H1 (cell line): Measurements from ENCODE around the gene DLG1. TPM values are rescaled to one million over a fixed set of nuclear protein-coding genes. Genes with fewer than 3 reads are reported as not detected.

Experiments
- CTCF ChIA-PET: fragments of 300-600 bp; sonication (Branson Sonifier 250); formaldehyde crosslinking; loops from one replicate; lab custom pipeline; 2021; ENCODE audit not compliant: partially characterized antibody; lab: Charles Lee
- POLR2A ChIA-PET: fragments of 300-600 bp; sonication (Branson Sonifier 250); formaldehyde crosslinking; loops from one replicate; lab custom pipeline; 2021; ENCODE audit warnings: inconsistent platforms; ENCODE audit not compliant: partially characterized antibody; lab: Charles Lee
- DNase-seq, 2 experiments: peaks; one replicate each; pipeline versions ENCODE4 v3.0.0 to v3.0.0-alpha.2; 2010 to 2022; ENCODE audit warnings: low spot score in 2 of 2, low read depth in 1 of 2, mixed read lengths in 1 of 2
- FAIRE-seq: peaks from 2 replicates; lab custom pipeline; 2011; peaks lifted over from hg19 to GRCh38; lab: Jason Lieb, UNC
- H2AFZ ChIP-seq: 2 replicates; pipeline ENCODE4 v1.8.1; 2012; ENCODE audit warnings: low read length, inconsistent platforms
- H2AK5ac ChIP-seq: 2 replicates; pipeline ENCODE4 v1.6.1; 2013; ENCODE audit warnings: low read depth, low read length
- H2BK120ac ChIP-seq: replicated peaks from 2 replicates; pipeline ENCODE3; 2013; ENCODE audit warnings: low read depth, low read length, inconsistent platforms
- H2BK12ac ChIP-seq: 2 replicates; pipeline ENCODE4 v1.6.1; 2013; ENCODE audit warnings: low read depth, low read length
- H2BK15ac ChIP-seq: 2 replicates; pipeline ENCODE4 v1.6.1; 2013; ENCODE audit warnings: low read length
- H2BK20ac ChIP-seq: 2 replicates; pipeline ENCODE4 v1.6.1; 2013; ENCODE audit warnings: low read length
- H2BK5ac ChIP-seq: 2 replicates; pipeline ENCODE4 v1.6.1; 2013; ENCODE audit warnings: low read depth, low read length
- H3K14ac ChIP-seq: 2 replicates; pipeline ENCODE4 v1.6.1; 2013; ENCODE audit warnings: inconsistent platforms; ENCODE audit not compliant: insufficient read length
- H3K18ac ChIP-seq: 2 replicates; pipeline ENCODE4 v1.6.1; 2013; ENCODE audit warnings: low read length; ENCODE audit errors: extremely low read depth
- H3K23ac ChIP-seq: 2 replicates; pipeline ENCODE4 v1.6.1; 2013; ENCODE audit warnings: inconsistent platforms; ENCODE audit not compliant: insufficient read length
- H3K23me2 ChIP-seq: 2 replicates; pipeline ENCODE4 v1.6.1; 2013; ENCODE audit warnings: low read depth, low read length
- H3K27ac ChIP-seq: 2 replicates; pipeline ENCODE4 v1.6.1; 2011; ENCODE audit warnings: low read depth, low read length, inconsistent platforms
- H3K27me3 ChIP-seq, 4 experiments: replicated peaks in 1 of 4; 1 replicate in 1 of 4; 2 replicates in 3 of 4; pipeline versions ENCODE4 v1.6.1 to v1.8.1; 2011 to 2013; ENCODE audit warnings: low read length in 3 of 4, mild to moderate bottlenecking in 3 of 4, inconsistent platforms in 2 of 4, mixed read lengths in 2 of 4, moderate library complexity in 1 of 4; ENCODE audit not compliant: control insufficient read depth in 3 of 4, insufficient read depth in 3 of 4; ENCODE audit errors: extremely low read depth in 1 of 4
- H3K36me3 ChIP-seq, 4 experiments: 2 replicates each; pipeline versions ENCODE4 v1.6.1 to v1.8.1; 2011 to 2013; ENCODE audit warnings: mild to moderate bottlenecking in 4 of 4, low read length in 3 of 4, moderate library complexity in 2 of 4, control low read depth in 1 of 4, inconsistent platforms in 1 of 4; ENCODE audit not compliant: insufficient read depth in 4 of 4, control insufficient read depth in 2 of 4
- H3K4ac ChIP-seq: replicated peaks from 2 replicates; pipeline ENCODE3; 2013; ENCODE audit warnings: low read length, low read depth, mixed read lengths, inconsistent platforms; ENCODE audit not compliant: insufficient read length
- H3K4me1 ChIP-seq, 4 experiments: replicated peaks in 1 of 4; 1 replicate in 1 of 4; 2 replicates in 3 of 4; pipeline versions ENCODE4 v1.6.1 to v1.8.1; 2011 to 2013; ENCODE audit warnings: low read length in 3 of 4, inconsistent platforms in 2 of 4, mixed read lengths in 1 of 4; ENCODE audit not compliant: insufficient read depth in 4 of 4, control insufficient read depth in 3 of 4
- H3K4me2 ChIP-seq, 2 experiments: 2 replicates each; pipeline versions ENCODE4 v1.6.1 to v1.8.1; 2011 to 2013; ENCODE audit warnings: low read depth in 2 of 2, low read length in 2 of 2, control low read depth in 1 of 2, inconsistent platforms in 1 of 2, mild to moderate bottlenecking in 1 of 2; ENCODE audit not compliant: insufficient read depth in 1 of 2
- H3K4me3 ChIP-seq, 4 experiments: fragments of 200-600, 300-600 bp in 1 of 4; sonication (generic), shearing (Covaris generic), sonication (Bioruptor Twin) in 1 of 4; 2 replicates each; pipeline versions ENCODE4 v1.5.1 to v1.8.1; 2011 to 2016; ENCODE audit warnings: low read length in 4 of 4, low read depth in 3 of 4, control low read depth in 2 of 4, inconsistent platforms in 2 of 4, mild to moderate bottlenecking in 2 of 4, mixed read lengths in 1 of 4, moderate library complexity in 1 of 4; ENCODE audit not compliant: insufficient read depth in 2 of 4; ENCODE audit errors: extremely low read depth in 1 of 4
- H3K56ac ChIP-seq: replicated peaks from 2 replicates; pipeline ENCODE3; 2013; ENCODE audit warnings: low read depth, mild to moderate bottlenecking, mixed read lengths, low read length, inconsistent platforms; ENCODE audit not compliant: insufficient read length
- H3K79me1 ChIP-seq: 2 replicates; pipeline ENCODE4 v1.6.1; 2013; ENCODE audit warnings: low read depth, low read length, control low read depth
- H3K79me2 ChIP-seq, 2 experiments: 2 replicates each; pipeline versions ENCODE4 v1.6.1 to v1.8.1; 2012 to 2013; ENCODE audit warnings: low read length in 2 of 2, mild to moderate bottlenecking in 2 of 2, inconsistent platforms in 1 of 2; ENCODE audit not compliant: insufficient read depth in 2 of 2, control insufficient read depth in 1 of 2
- H3K9ac ChIP-seq, 4 experiments: replicated peaks in 1 of 4; 1 replicate in 1 of 4; 2 replicates in 3 of 4; pipeline versions ENCODE4 v1.6.1 to v1.8.1; 2011 to 2013; ENCODE audit warnings: low read depth in 3 of 4, low read length in 3 of 4, control low read depth in 2 of 4, mild to moderate bottlenecking in 2 of 4, moderate library complexity in 2 of 4, inconsistent platforms in 1 of 4; ENCODE audit errors: extremely low read depth in 1 of 4
- H3K9me3 ChIP-seq, 2 experiments: 2 replicates each; pipeline versions ENCODE4 v1.6.1 to v1.8.1; 2012 to 2013; ENCODE audit warnings: mild to moderate bottlenecking in 2 of 2, moderate library complexity in 2 of 2, control low read depth in 1 of 2, inconsistent platforms in 1 of 2, low read depth in 1 of 2, low read length in 1 of 2, mixed read lengths in 1 of 2; ENCODE audit not compliant: insufficient read depth in 2 of 2
- H4K20me1 ChIP-seq, 2 experiments: replicated peaks in 1 of 2; 2 replicates each; pipeline versions ENCODE3 to v1.8.1; 2011 to 2013; ENCODE audit warnings: inconsistent platforms in 2 of 2, low read length in 2 of 2, mild to moderate bottlenecking in 1 of 2; ENCODE audit not compliant: insufficient read depth in 2 of 2, control insufficient read depth in 1 of 2
- H4K5ac ChIP-seq: 2 replicates; pipeline ENCODE4 v1.6.1; 2013; ENCODE audit warnings: low read length, low read depth, mixed read lengths, inconsistent platforms; ENCODE audit not compliant: insufficient read length
- H4K8ac ChIP-seq: 2 replicates; pipeline ENCODE4 v1.8.0; 2013; ENCODE audit warnings: mild to moderate bottlenecking, moderate library complexity, low read length, inconsistent platforms; ENCODE audit not compliant: insufficient read depth; ENCODE audit errors: extremely low read depth
- H4K91ac ChIP-seq: replicated peaks from 2 replicates; pipeline ENCODE3; 2013; ENCODE audit warnings: low read length, mixed read lengths, inconsistent platforms; ENCODE audit not compliant: insufficient read length
- EZH2 ChIP-seq: fragments of 200-600 bp; sonication (generic); IDR thresholded peaks from 2 replicates; pipeline ENCODE4 v1.7.1; 2012; ENCODE audit warnings: low read depth, mild to moderate bottlenecking, moderate library complexity, low read length, inconsistent platforms; ENCODE audit not compliant: severe bottlenecking
- GABPA ChIP-seq: IDR thresholded peaks from 2 replicates; pipeline ENCODE4 v1.6.1; 2011; ENCODE audit warnings: mild to moderate bottlenecking, low read length, moderate library complexity, borderline replicate concordance; ENCODE audit not compliant: insufficient read depth
- GTF2F1 ChIP-seq: IDR thresholded peaks from 2 replicates; pipeline ENCODE4 v1.6.1; 2012; ENCODE audit warnings: low read depth, low read length, improper control_type of control experiment, borderline replicate concordance
- RAD21 ChIP-seq, 2 experiments: IDR thresholded peaks in 1 of 2; conservative IDR thresholded peaks in 1 of 2; 2 replicates each; pipeline ENCODE4 v1.6.1; 2011; ENCODE audit warnings: low read depth in 2 of 2, low read length in 2 of 2, improper control_type of control experiment in 1 of 2, inconsistent platforms in 1 of 2, mild to moderate bottlenecking in 1 of 2, moderate library complexity in 1 of 2
- RBBP5 ChIP-seq: IDR thresholded peaks from 2 replicates; pipeline ENCODE4 v1.7.1; 2012; ENCODE audit warnings: low read depth, mild to moderate bottlenecking, inconsistent platforms, low read length, moderate library complexity, borderline replicate concordance
- RFX5 ChIP-seq: IDR thresholded peaks from 2 replicates; pipeline ENCODE4 v1.6.1; 2011; ENCODE audit warnings: low read depth, low read length, improper control_type of control experiment, borderline replicate concordance
- RNF2 ChIP-seq: fragments of 200-900, 300-1000 bp; sonication (generic); IDR thresholded peaks from 2 replicates; pipeline ENCODE4 v1.7.1; 2016; ENCODE audit warnings: borderline replicate concordance, low read depth, mild to moderate bottlenecking, antibody characterized with exemption, low read length; ENCODE audit not compliant: poor library complexity, severe bottlenecking; ENCODE audit errors: missing control alignments
- SAP30 ChIP-seq: fragments of 300-600 bp; sonication (generic); IDR thresholded peaks from 2 replicates; pipeline ENCODE4 v1.7.1; 2012; ENCODE audit warnings: low read length, moderate library complexity, mild to moderate bottlenecking, inconsistent platforms; ENCODE audit not compliant: insufficient read depth, insufficient replicate concordance
- SP1 ChIP-seq: IDR thresholded peaks from 2 replicates; pipeline ENCODE4 v1.6.1; 2011; ENCODE audit warnings: low read depth, low read length
- SP2 ChIP-seq: IDR thresholded peaks from 2 replicates; pipeline ENCODE4 v1.6.1; 2012; ENCODE audit warnings: mild to moderate bottlenecking, low read length, inconsistent platforms
- TAF7 ChIP-seq: optimal IDR thresholded peaks from 2 replicates; pipeline ENCODE3; 2011; ENCODE audit warnings: low read depth, mild to moderate bottlenecking, inconsistent platforms, low read length, moderate library complexity, borderline replicate concordance
- TEAD4 ChIP-seq: IDR thresholded peaks from 2 replicates; pipeline ENCODE4 v1.6.1; 2012; ENCODE audit warnings: low read depth, low read length, inconsistent platforms, mixed read lengths
- WGBS, 2 experiments: shearing (Covaris generic) in 1 of 2; methylation state at CpG; one replicate each; pipeline versions ENCODE4 v1.1.6 to v1.1.7; 2013 to 2015; ENCODE audit warnings: low lambda C conversion rate in 2 of 2, mixed read lengths in 2 of 2, inconsistent platforms in 1 of 2, low coverage in 1 of 2, missing lambda C conversion rate in 1 of 2; ENCODE audit not compliant: insufficient replicate concordance in 2 of 2, insufficient coverage in 1 of 2, insufficient read length in 1 of 2; ENCODE audit errors: extremely low coverage in 1 of 2, missing lambda C conversion rate in 1 of 2; 5-methylcytosine and 5-hydroxymethylcytosine counted together
- polyA plus RNA-seq, 7 experiments: library from polyadenylated mRNA; depleted of rRNA in 3 of 7; stranded (reverse) in 5 of 7; unstranded in 2 of 7; fragments of >200 nt in 5 of 7; fragments of 200-250 nt in 2 of 7; gene quantifications; 1 replicate in 5 of 7; 2 replicates in 1 of 7; 4 replicates in 1 of 7; pipeline versions ENCODE4 v1.2.1 to v1.2.3, GENCODE V29; 2011 to 2013; ENCODE audit warnings: missing spikeins in 2 of 7, mixed read lengths in 2 of 7
- total RNA-seq: library from RNA; stranded (reverse); fragmentation: NEBNext Ultra II Directional; extraction: Animal tissue kit (Norgen Biotek cat#: 25700); gene quantifications from 2 replicates; pipeline ENCODE4 v1.2.1, GENCODE V29; 2021

Gene DLG1
- total and polyA plus RNA-seq, 2 of the 8 experiments (the other 6 are each of a cell fraction or from before 2014, with no cell fraction given), result 13.4 to 78.8 TPM

DNA sequence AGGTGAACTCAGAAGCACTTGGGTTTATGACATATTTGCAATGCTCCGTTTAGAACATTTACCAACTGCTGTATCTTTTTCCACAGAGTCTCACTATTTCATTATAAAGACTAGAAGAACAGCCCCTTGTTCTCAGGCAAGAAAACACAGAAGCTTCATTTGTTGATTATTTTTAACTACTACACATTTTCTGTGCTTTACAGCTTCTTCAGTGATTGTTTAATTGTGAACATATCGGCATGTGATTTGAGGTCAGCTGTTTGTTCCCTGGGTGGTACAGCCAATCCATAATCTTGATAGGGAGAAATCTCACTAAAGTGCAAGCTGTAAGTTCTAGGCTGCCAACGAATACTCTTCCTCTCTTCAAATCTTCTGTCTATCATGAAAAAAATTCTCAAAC, 31.0 kb upstream of the DLG1 start:
- no peak overlapping the region for H3K9ac ChIP-seq
- ChIA-PET CTCF (interaction anchor here (0.6 kb wide), 1 partner anchor 82 kb away, joined by 4 read pairs; no protein-coding TSS in a partner anchor), POLR2A (no interaction called here)
- no peak overlapping the region for H2BK12ac ChIP-seq
- no peak overlapping the region for H3K27ac ChIP-seq
- H2AFZ ChIP-seq, result no peak overlapping the region
- H4K5ac ChIP-seq, result no peak overlapping the region
- no peak overlapping the region for H3K4me2 ChIP-seq
- no peak overlapping the region for H3K23ac ChIP-seq
- H2BK120ac ChIP-seq, result no peak overlapping the region
- no peaks in the 10 kb centered on the region for H3K9me3 ChIP-seq
- no peaks in the 10 kb centered on the region for H3K36me3 ChIP-seq
- DNase-seq (no peak), FAIRE-seq (no peak)
- H2BK5ac ChIP-seq, result no peak overlapping the region
- no peak overlapping the region for H2BK20ac ChIP-seq
- H4K91ac ChIP-seq, result no peak overlapping the region
- no peak overlapping the region for H4K8ac ChIP-seq
- H3K4me3 ChIP-seq, result no peak overlapping the region
- H3K27me3 ChIP-seq, result no peaks in the 10 kb centered on the region; a peak in 1 of 7 replicates
- WGBS, 2 experiments, result 92% methylated on average over 3 of the region's 3 CpGs; no CpG with 5 or more reads in 1 of the 2 experiments
- no peak overlapping the region for H2BK15ac ChIP-seq
- H3K18ac ChIP-seq, result no peak overlapping the region
- H3K79me1 ChIP-seq, result no peaks in the 10 kb centered on the region
- no peaks in the 10 kb centered on the region for H3K79me2 ChIP-seq
- H3K4me1 ChIP-seq, result peaks cover 3 to 5% (median 4%) of the 10 kb centered on the region in 4 experiments; a peak in 5 of 7 replicates
- no peak overlapping the region for H3K4ac ChIP-seq
- no peak overlapping the region for H3K56ac ChIP-seq
- H3K14ac ChIP-seq, result no peak overlapping the region
- H3K23me2 ChIP-seq, result no peaks in the 10 kb centered on the region
- no peaks in the 10 kb centered on the region for H4K20me1 ChIP-seq
- H2AK5ac ChIP-seq, result no peak overlapping the region
- TF ChIP-seq TAF7, result no peak
- no peak for TF ChIP-seq GABPA
- no peak for TF ChIP-seq GTF2F1
- no peak for TF ChIP-seq RAD21 (IDR thresholded peaks at IDR 0.05 in 1 of 2, conservative IDR thresholded peaks at IDR 0.05 in 1 of 2; ENCODE audit: low read depth in 2 of 2, low read length in 2 of 2)
- TF ChIP-seq EZH2, result no peak
- no peak for TF ChIP-seq RBBP5
- TF ChIP-seq RNF2, result no peak
- TF ChIP-seq TEAD4, result no peak
- no peak for TF ChIP-seq SAP30
- TF ChIP-seq SP1, result no peak
- no peak for TF ChIP-seq RFX5
- TF ChIP-seq SP2, result no peak
